ENCODE results near the gene YWHAH.

The YWHAH gene

GRCh38 chr22:31943978-31944699 lies at the start of gene YWHAH:
Gene YWHAH (plus strand): TSS chr22:31944535. CDS start chr22:31944734, 199 bp downstream.
- in situ Hi-C loops (cut with MboI; ENCODE audit: low sequenced_read_pairs) = no loop called here

DNA sequence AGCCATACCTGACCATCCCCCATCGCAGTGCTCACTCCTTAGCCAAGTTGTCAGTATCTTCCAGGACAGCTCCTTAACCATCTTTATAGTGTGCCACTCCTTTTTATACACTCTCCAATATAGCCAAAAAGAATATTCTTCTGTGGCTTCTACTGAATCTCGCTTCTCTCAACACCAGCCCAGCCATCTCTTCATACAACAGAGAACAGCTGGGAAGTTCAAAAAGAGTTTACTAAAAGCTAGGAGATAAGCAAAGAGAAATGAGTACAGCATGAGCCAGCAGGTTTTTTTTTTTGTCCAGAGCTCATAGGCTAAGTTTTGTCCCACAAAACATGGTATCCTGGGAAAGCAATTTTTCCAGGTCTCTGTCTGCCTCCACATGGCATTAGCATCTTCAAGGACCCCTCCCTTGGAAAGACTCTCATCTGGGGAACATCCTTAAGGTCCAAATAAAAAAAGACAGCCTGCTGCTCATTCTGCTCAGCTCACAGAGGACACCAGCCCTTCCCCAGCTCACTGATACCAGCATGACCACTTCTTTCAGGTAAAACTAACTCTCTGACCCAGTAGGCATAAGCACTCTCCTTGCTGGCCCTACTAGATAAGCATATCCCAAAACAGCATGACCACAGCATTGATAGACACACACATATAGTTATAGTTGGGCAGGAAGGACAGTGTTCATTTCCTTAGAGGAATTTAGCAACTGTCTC lies 48.8 kb upstream of the YWHAH start:
- in situ Hi-C loops (cut with MboI; ENCODE audit: low sequenced_read_pairs) = no loop called here

DNA sequence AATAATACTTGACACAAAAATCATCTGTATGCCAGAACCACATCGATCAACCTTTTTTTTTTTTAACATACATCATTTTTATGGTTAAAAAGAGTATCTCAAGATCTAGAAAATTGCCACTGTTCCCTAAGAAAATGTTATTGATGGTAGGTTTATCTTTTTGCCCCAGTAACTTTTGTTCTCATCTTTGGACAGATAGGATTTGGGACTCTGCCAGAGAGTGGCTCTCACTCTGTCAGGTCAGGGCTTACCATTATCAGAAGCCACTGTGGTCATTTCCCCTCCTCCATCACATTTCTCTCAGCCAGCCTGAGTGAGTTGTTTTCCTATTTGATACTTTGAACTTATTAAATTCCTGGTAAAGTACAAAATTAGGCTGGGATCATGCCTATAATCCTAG lies 47.9 kb upstream of the YWHAH start:
- in situ Hi-C loops (cut with MboI; ENCODE audit: low sequenced_read_pairs) = no loop called here

DNA sequence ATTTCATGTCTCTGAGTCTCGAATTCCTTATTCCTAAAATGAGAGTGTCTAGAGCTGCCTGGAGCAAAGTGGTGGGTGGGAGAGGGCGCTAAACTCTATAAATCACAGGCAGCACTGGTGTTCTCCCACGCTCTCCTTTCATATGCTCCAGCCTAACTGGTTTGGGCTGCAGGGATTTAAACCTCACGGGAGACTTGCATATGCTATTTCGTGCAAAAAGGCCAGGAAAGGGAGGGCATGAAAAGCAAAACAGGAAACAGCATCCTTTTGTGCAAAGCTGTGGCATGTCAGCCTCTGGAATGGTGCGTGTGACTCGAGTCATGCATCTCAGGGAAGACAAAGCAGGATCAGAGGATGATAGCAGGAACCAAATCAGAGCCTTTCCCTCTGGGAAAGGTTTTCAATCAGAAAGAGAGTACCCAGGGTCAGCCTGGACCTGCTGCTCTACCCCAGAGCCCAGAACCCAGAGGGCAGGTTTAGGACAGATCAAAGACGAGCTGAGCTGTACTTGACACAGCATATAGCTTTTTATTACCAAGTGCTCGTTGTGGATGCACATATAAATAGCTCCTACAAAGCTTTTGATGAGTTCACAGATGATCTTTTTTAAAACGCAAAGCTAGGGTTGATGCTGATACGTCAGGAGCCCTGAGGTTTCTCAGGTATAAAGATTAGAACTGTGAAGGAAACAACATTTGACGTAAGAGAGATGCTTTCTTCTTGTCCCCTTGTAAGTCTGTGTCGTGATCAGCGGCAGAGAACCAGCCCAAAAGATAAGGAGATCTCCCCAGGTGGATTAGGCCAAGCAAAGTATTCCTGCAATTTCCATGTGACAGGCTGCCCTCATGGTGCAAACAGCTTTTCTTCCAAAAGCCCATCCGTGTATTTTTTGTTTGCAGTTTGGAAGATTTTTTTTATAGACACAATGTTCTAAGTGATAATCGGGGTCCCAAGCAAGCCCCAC lies 46.2 kb upstream of the YWHAH start:
- in situ Hi-C loops (cut with MboI; ENCODE audit: low sequenced_read_pairs) = no loop called here

- in situ Hi-C loops (cut with MboI; ENCODE audit: low sequenced_read_pairs) = no loop called here
Observed at GRCh38 chr22:31898926-31899325, 45.4 kb upstream of the YWHAH start.

DNA sequence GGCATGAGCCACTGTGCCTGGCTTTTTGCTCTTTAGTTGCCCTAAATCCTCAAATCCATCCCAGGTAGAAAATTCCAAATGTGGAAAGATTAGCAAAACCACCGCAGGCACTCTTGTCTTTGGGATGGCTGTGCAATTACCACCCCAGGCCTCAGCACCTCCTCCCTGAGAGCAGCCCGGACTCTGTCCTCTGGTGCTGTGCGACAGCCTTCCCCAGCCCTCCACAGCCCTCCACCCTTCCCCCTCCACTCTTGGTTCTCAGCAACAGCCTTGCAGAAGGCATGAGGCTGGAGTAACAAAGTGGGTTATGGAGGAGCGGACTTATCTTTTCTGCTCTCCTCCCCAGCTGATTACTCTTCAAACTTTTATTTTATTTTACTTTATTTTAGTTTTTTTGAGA lies 44.7 kb upstream of the YWHAH start:
- in situ Hi-C loops (cut with MboI; ENCODE audit: low sequenced_read_pairs) = no loop called here

GRCh38 chr22:31901388-31902137 lies 42.8 kb upstream of the YWHAH start:
- in situ Hi-C loops (cut with MboI; ENCODE audit: low sequenced_read_pairs) = no loop called here

DNA sequence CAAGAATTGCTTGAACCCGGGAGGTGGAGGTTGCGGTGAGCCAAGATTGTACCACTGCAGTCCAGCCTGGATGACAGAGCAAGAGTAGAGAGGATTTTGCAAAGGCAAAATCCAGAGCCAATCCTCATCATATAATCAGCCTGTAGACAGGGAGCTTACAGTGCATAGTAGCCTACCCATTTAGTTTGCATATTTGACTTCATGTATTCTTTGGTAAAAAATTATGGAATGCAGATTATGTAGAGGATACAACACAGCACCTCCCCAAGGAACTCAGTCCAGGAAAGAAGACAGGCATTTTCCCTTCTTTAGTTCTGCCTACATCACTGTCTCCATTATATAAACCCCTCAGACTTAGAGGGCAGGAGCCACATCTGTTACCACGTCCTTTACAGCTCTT lies 39.7 kb upstream of the YWHAH start:
- in situ Hi-C loops (cut with MboI; ENCODE audit: low sequenced_read_pairs) = no loop called here

- in situ Hi-C loops (cut with MboI; ENCODE audit: low sequenced_read_pairs) = no loop called here
Observed at GRCh38 chr22:31905356-31905755, 39.0 kb upstream of the YWHAH start.

DNA sequence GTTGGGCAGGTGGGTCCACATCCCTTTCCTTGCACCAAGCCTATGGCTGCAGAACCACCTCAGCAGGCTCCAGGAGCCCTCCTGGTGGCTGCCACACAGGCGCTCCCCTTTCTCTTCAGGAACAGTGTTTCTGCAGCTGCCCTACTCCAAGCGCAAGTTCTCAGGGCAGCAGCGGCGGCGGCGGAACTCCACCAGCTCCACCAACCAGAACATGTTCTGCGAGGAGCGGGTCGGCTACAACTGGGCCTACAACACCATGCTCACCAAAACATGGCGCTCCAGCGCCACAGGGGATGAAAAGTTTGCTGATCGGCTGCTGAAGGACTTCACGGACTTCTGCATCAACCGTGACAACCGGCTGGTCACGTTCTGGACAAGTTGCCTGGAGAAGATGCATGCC lies 38.2 kb upstream of the YWHAH start:
- in situ Hi-C loops (cut with MboI; ENCODE audit: low sequenced_read_pairs) = no loop called here

GRCh38 chr22:31906569-31906968 lies 37.8 kb upstream of the YWHAH start:
- in situ Hi-C loops (cut with MboI; ENCODE audit: low sequenced_read_pairs) = no loop called here

DNA sequence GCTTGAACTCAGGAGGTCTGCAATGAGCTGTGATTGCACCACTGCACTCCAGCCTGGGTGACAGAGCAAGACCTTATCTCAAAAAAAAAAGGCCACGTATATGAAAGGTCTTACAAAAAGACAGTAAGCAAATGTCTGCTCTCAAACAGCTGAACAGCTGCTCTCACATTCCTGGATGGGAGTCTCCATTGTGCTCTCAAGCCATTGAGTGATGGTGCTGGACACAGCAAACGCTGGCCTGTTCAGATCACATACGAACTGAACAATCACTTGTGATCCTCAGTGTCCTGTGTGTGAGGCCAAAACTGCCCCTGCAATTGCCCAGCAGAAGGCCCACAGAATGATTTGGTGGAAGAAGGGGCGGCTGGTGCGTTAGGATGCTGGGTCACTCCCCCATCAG lies 34.4 kb upstream of the YWHAH start:
- in situ Hi-C loops (cut with MboI; ENCODE audit: low sequenced_read_pairs) = no loop called here

GRCh38 chr22:31911565-31912406 lies 32.5 kb upstream of the YWHAH start:
- in situ Hi-C loops (cut with MboI; ENCODE audit: low sequenced_read_pairs) = no loop called here

DNA sequence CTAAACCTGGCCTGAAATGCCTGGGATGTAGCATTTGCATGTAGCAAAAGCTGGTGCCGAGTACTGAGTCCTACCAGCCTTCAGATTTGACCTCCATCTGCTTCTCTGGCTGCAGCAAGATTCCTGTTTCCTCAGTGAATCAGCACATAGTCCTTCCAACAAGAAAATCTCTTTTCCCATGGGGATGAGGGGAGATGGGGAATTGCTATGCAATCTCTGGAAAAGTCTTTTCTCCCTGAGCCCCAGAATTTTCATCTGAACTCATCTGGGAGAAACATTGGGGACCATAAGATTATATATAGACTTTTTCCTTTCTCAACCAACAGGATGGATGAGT lies 32.0 kb upstream of the YWHAH start:
- in situ Hi-C loops (cut with MboI; ENCODE audit: low sequenced_read_pairs) = no loop called here

GRCh38 chr22:31915586-31915985 lies 28.7 kb upstream of the YWHAH start:
- in situ Hi-C loops (cut with MboI; ENCODE audit: low sequenced_read_pairs) = no loop called here

- in situ Hi-C loops (cut with MboI; ENCODE audit: low sequenced_read_pairs) = no loop called here
Observed at GRCh38 chr22:31917227-31917921, 27.0 kb upstream of the YWHAH start.

DNA sequence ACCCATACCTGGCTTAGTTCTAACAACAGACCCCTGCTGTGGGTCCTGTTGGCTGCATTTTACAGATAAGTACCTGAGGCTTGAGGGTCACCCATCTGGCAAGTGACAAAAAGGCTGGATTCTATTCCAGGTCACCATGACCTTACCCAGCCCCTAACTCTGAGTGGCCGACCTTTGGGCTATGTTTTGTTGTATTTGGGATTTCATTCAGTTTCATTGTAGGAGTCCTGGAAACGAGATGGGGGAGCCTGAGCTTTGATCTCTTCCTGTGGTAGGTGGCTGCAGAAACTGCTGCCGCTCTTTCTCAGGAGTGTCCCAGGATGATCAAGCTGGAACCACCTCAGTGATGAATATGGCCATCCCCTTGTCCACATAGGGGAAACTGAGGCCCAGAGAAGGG lies 24.6 kb upstream of the YWHAH start:
- in situ Hi-C loops (cut with MboI; ENCODE audit: low sequenced_read_pairs) = no loop called here

- in situ Hi-C loops (cut with MboI; ENCODE audit: low sequenced_read_pairs) = no loop called here
Observed at GRCh38 chr22:31920306-31920705, 24.0 kb upstream of the YWHAH start.

DNA sequence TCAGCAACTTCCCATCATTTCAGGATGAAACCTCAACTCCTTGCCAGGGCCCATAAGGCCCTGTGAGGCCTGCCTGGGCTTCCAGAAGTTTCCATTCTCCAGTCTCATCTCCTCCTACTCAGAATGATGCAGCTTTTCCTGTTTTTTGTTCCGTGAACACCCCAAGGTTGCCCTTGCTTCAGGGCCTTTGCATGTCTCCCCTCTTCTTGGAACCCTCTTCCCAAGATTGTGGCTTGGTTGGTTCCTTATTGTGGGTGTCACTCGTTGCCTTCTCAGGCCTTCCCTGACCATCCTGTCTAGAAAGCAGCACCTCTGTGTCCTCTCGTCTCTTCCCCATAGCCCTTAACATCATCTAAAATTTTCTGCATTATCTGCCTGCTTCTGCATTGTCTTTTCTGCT lies 23.2 kb upstream of the YWHAH start:
- in situ Hi-C loops (cut with MboI; ENCODE audit: low sequenced_read_pairs) = no loop called here
